ENCODE results near the gene FAM117A.
"Not testable (repeated sequence)": the region's sequence is repeated elsewhere in the genome, so short reads cannot be mapped to it uniquely, and the experiment has no call there.

The FAM117A gene

GRCh38 chr17:49764559-49765180, 739 bp upstream of the FAM117A start:
- TF ChIP-seq CTCF (conservative IDR thresholded peaks at IDR 0.05; ENCODE audit: low read depth) = no peak
- no peak for DNase-seq (ENCODE audit: low spot score)
- CTCF ChIA-PET = interaction anchor here (0.6 kb wide), 1 partner anchor 70 kb away, joined by 3 read pairs; no protein-coding TSS in a partner anchor
- POLR2A ChIA-PET (ENCODE audit: low non-redundant PET) = interaction anchor here (0.6 to 1.0 kb wide), 4 partner anchors 17 to 232 kb away, joined by 3 to 4 read pairs (median 3); partner anchors contain the start of genes KAT7 and SLC35B1
- no peak overlapping the region for H3K27ac ChIP-seq

GRCh38 chr17:49762151-49762941, 1.6 kb downstream of the FAM117A start:
- ChIA-PET POLR2A (ENCODE audit: low non-redundant PET) (interaction anchor here (0.6 kb wide), 1 partner anchor 12 kb away, joined by 4 read pairs; no protein-coding TSS in a partner anchor), CTCF (interaction anchor here (0.6 to 0.7 kb wide), 2 partner anchors 14 to 187 kb away, joined by 3 read pairs; partner anchors contain the start of gene NXPH3)
- TF ChIP-seq CTCF (conservative IDR thresholded peaks at IDR 0.05; ENCODE audit: low read depth) = no peak
- DNase-seq (ENCODE audit: low spot score) = no peak
- H3K27ac ChIP-seq = no peak overlapping the region

GRCh38 chr17:49760932-49761558, 2.9 kb downstream of the FAM117A start:
- ChIA-PET CTCF (interaction anchor here (0.5 kb wide), 1 partner anchor 766 kb away, joined by 5 read pairs; no protein-coding TSS in a partner anchor), POLR2A (ENCODE audit: low non-redundant PET) (interaction anchor here (0.6 kb wide), 1 partner anchor 47 kb away, joined by 4 read pairs; no protein-coding TSS in a partner anchor)
- H3K27ac ChIP-seq = no peak overlapping the region
- DNase-seq (ENCODE audit: low spot score) = no peak
- TF ChIP-seq CTCF (conservative IDR thresholded peaks at IDR 0.05; ENCODE audit: low read depth) = no peak

GRCh38 chr17:49760296-49760695, 3.6 kb downstream of the FAM117A start:
- H3K27ac ChIP-seq = no peak overlapping the region
- POLR2A ChIA-PET (ENCODE audit: low non-redundant PET) = no interaction called here
- no peak for TF ChIP-seq CTCF (conservative IDR thresholded peaks at IDR 0.05; ENCODE audit: low read depth)
- CTCF ChIA-PET = no interaction called here
- DNase-seq (ENCODE audit: low spot score) = no peak

GRCh38 chr17:49759203-49759602, 4.7 kb downstream of the FAM117A start:
- no peak for TF ChIP-seq CTCF (conservative IDR thresholded peaks at IDR 0.05; ENCODE audit: low read depth)
- DNase-seq (ENCODE audit: low spot score) = no peak
- CTCF ChIA-PET = no interaction called here
- no peak overlapping the region for H3K27ac ChIP-seq
- POLR2A ChIA-PET (ENCODE audit: low non-redundant PET) = no interaction called here

- DNase-seq (ENCODE audit: low spot score) = peak; percentile 33
- CTCF ChIA-PET; POLR2A ChIA-PET (ENCODE audit: low non-redundant PET); H3K27ac ChIP-seq: not testable (repeated sequence)
Measured at GRCh38 chr17:49758464-49759010, 5.4 kb downstream of the FAM117A start.

Measured in RWPE1 (cell line).